PC-9 (cell line): ENCODE measurements around the gene SAPCD2.

ENCODE experiments used
- EZH2 ChIP-seq: fragments of 200-600 bp; sonication (generic); IDR thresholded peaks from 2 replicates; pipeline ENCODE4 v1.8.0; 2017; ENCODE audit warnings: antibody characterized with exemption, low read depth
- TF ChIP-seq, protein P1 (sequence below): fragments of 200-600 bp; sonication (generic); conservative IDR thresholded peaks from 2 replicates; pipeline ENCODE4 v1.6.1; 2017; ENCODE audit warnings: mixed run types, antibody characterized with exemption, mild to moderate bottlenecking, moderate library complexity

DNA sequence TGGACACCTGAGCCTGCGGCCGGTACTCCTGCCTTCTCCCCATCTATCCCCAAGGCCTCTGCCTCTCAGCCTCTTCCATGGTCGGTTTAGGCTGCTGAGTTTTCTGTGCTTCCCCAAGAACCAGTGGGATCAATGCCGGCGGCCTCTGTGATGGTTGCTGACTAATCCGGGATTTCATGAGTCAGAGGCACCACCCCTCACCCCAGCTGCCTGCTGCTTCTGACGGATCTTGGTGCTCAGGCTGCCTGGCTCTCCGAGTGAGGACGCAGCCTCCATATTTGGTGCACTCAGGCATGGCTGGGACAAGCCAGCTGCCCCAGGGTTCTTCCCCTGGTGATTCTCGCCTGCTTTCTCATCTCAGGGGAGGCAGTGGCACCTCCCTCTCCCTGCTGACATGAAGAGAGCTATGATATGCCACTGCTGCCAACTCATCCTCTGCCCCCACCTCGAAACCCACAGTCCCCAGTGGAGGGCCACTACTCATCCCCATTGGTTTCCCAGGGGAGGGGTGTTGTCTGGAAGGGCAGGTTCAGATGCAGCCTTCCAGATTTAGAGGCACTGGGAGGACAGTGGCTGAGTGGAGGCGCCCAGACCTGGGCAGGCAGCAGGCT is 13.1 kb upstream of the SAPCD2 start:
- TF ChIP-seq, protein P1, sequence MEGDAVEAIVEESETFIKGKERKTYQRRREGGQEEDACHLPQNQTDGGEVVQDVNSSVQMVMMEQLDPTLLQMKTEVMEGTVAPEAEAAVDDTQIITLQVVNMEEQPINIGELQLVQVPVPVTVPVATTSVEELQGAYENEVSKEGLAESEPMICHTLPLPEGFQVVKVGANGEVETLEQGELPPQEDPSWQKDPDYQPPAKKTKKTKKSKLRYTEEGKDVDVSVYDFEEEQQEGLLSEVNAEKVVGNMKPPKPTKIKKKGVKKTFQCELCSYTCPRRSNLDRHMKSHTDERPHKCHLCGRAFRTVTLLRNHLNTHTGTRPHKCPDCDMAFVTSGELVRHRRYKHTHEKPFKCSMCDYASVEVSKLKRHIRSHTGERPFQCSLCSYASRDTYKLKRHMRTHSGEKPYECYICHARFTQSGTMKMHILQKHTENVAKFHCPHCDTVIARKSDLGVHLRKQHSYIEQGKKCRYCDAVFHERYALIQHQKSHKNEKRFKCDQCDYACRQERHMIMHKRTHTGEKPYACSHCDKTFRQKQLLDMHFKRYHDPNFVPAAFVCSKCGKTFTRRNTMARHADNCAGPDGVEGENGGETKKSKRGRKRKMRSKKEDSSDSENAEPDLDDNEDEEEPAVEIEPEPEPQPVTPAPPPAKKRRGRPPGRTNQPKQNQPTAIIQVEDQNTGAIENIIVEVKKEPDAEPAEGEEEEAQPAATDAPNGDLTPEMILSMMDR, result no peak
- no peak for TF ChIP-seq EZH2
